Pons (tissue), 1 donor: ENCODE results near the gene CNKSR1.
A peak's percentile ranks its signal among the peaks of the same experiment; 100 is the strongest.

Source experiments
- DNase-seq: peaks from one replicate; pipeline ENCODE4 v3.0.0-alpha.2; 2016; ENCODE audit warnings: low spot score

Gene CNKSR1, protein sequence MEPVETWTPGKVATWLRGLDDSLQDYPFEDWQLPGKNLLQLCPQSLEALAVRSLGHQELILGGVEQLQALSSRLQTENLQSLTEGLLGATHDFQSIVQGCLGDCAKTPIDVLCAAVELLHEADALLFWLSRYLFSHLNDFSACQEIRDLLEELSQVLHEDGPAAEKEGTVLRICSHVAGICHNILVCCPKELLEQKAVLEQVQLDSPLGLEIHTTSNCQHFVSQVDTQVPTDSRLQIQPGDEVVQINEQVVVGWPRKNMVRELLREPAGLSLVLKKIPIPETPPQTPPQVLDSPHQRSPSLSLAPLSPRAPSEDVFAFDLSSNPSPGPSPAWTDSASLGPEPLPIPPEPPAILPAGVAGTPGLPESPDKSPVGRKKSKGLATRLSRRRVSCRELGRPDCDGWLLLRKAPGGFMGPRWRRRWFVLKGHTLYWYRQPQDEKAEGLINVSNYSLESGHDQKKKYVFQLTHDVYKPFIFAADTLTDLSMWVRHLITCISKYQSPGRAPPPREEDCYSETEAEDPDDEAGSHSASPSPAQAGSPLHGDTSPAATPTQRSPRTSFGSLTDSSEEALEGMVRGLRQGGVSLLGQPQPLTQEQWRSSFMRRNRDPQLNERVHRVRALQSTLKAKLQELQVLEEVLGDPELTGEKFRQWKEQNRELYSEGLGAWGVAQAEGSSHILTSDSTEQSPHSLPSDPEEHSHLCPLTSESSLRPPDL

DNA sequence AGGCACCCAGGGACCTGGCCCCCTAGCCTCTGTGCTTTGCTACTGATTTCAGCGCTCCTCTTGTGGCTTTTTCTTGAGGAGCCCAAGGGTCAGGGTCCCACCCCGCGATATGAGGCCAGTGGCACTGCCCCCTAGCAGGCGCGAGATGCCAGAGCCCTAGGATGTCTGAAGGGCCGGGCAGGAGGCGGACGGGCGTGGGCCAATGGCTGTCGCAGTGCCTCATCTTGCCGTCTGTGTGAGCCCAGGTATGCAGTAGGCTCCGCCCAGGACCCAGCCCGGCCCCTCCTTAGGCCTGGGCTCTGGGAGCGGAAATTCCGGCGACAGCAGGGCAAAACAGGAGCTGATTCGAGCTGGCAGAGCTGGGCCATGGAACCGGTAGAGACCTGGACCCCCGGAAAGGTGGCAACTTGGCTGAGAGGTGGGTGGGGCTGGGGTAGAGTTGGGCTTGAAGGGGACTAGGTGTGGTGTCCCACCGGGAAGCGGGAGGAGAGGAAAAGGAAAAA lies at the start of gene CNKSR1:
Gene CNKSR1 (plus strand): TSS at position 310 of the 503 bp plus-strand sequence. CDS start 57 bp downstream, at position 367.
- DNase-seq: no peak

DNA sequence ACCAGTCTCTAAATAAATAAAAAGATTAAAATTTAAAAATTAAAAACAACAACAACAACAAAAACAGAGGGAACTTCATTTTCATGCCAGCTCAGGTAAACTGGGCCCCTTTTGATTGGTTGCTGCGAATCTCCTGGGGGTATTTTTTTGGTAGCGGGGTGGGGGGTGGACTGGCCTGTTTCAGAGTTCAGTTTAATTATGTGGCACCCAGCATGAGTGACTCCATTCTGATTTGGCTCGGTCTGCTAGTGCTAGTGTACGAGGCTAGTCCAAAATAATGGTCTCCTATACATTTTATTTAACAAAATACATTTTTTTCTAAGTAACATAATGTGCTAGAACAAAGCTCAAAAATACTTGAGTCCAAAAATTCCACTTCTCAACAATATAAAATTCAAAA lies 47.5 kb upstream of the CNKSR1 start:
- DNase-seq: no peak

DNA sequence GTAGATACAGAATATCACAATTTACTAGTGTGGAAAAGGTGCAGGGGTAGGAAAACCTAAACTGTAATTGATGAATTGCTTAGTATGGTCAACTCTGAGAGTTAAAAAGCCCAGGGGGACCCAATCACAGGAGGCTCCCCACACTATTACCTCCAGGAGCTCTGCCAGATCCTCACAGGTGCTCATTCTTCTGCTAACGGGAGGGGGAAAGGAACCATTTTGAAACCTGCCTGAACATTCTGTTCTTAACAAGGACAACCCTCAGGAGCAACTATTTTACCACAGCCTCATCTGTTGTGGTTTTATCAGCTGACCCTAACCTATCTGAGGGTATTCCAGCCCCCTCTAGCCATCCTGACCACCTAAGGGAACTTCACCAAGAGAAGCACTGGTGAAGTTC lies 46.6 kb upstream of the CNKSR1 start:
- no peak for DNase-seq

DNA sequence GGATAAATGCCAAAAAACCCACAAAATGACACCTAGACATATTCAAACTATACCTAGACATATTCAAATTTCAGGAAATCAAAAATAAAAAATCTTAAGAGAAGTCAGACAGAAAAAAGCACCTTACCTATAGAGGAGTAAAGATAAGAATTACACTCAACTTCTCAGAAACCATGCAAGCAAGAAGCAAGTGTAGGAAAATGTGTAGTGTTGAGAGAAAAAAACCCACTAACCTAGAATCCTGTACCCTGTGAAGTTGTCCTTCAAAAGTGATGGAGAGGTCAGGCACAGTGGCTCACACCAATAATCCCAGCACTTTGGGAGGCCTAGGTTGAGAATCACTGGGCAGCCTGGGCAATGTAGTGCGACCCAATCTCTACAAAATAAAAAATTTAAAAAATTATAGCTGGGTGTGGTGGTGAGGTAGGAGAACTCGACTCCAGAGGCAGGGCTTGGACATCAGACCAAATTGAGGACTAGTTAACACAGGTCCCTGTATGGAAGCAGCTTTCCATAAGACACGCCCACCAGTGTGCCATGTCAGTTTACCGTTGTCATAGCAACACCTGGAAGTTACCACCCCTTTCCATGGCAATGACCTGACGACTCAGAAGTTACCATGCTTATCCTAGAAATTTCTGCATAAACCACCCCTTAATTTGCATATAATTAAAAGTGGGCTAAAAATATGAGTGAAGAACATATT lies 45.0 kb upstream of the CNKSR1 start:
- DNase-seq: no peak

- DNase-seq: no peak
These were observed 44.5 kb upstream of the CNKSR1 start for GRCh38 chr1:26132834-26133167.

DNA sequence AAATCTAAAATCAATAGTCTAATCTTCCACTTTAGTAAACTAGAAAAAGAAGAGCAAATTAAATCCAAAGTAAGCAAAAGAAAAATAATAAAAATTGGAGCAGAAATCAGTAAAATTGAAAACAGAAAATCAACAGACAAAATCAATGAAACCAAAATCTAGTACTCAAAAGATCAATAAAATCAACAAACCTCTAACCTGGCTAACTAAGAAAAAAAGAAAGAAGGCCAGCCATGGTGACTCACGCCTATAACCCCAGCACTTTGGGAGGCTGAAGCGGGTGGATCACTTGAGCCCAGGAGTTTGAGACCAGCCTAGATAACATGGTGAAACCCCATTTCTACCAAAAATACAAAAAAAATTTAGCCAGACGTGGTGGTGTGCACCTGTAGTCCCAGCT lies 42.8 kb upstream of the CNKSR1 start:
- no peak for DNase-seq

DNA sequence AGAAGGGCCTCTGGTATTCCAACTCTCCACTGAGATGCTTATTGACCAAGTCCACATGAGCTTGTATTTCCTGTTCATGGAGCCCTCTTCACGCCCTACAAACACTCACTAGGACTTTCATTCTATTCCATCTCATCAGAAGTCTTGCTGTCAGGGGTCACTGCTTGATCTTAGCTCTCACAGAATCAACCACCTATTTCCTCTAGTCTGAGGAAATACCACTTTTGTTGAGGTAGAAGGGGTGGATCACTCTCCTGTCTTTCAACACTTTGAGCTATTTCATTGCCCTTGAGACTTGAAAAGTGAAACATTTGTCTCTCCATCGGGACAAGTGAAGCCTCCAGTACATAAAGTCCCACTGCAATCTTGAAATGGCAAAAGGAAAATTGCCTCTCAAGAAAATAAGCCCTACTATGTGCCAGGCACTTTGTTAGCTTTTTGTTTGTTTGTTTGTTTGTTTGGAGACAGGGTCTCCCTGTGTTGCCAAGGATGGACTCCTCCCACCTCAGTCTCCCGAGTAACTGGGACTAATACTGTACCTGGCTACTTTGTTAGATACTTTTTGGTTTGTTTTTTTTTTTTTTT lies 38.2 kb upstream of the CNKSR1 start:
- no peak for DNase-seq

GRCh38 chr1:26142159-26142558 lies 35.1 kb upstream of the CNKSR1 start:
- DNase-seq: no peak

- DNase-seq: peak; percentile 93
These were observed 32.0 kb upstream of the CNKSR1 start for GRCh38 chr1:26145041-26145959.

GRCh38 chr1:26145960-26146294 lies 31.4 kb upstream of the CNKSR1 start:
- no peak for DNase-seq

GRCh38 chr1:26148887-26149286 lies 28.4 kb upstream of the CNKSR1 start:
- no peak for DNase-seq

- no peak for DNase-seq
These were observed 23.2 kb upstream of the CNKSR1 start for GRCh38 chr1:26153966-26154532.

GRCh38 chr1:26154750-26155149 lies 22.5 kb upstream of the CNKSR1 start:
- DNase-seq: no peak

DNA sequence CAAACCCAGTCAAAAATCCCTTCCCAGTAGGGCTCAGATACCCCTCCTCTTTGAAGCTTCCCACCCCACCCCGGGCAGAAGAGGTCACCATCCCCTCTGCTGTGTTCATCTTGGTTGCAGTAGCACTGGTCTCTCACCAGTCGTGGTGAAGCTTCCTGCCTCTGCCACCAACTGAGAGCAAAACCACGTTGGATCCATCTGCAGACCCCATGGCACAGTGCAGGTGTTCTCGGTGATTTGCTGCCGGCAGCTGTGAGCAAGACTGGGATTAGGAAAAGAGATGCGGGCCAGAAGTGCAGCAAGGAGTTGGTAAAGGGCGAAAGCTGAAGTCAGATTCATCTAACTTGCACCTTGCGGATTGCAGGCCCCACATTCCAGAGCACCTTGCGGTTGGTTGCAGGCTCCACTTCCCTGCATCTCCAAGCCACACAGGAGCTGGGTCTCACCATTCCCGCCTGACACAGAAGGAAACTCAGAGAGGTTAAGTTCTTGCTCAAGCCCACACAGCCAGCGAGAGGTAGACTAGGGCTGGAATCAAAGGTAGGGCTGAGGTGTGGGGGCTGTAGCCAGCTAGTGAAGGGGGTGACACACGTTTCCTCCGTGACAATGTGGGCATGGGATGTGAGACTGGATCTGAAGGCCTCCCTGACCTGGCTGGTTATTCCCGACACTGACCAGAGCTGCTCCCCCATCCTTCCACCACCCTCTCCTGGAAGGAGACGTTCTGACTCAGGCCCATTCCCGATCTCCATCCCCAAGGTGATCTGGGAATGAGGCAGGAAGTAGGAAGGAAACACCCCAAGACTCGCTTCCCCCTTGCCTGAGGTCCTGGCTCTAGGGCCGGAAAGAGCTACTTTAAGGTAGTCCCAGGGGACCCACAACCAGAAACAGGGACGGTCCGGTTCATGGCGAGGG lies 21.7 kb upstream of the CNKSR1 start:
- DNase-seq: no peak

GRCh38 chr1:26156285-26157038 lies 20.8 kb upstream of the CNKSR1 start:
- DNase-seq: no peak

DNA sequence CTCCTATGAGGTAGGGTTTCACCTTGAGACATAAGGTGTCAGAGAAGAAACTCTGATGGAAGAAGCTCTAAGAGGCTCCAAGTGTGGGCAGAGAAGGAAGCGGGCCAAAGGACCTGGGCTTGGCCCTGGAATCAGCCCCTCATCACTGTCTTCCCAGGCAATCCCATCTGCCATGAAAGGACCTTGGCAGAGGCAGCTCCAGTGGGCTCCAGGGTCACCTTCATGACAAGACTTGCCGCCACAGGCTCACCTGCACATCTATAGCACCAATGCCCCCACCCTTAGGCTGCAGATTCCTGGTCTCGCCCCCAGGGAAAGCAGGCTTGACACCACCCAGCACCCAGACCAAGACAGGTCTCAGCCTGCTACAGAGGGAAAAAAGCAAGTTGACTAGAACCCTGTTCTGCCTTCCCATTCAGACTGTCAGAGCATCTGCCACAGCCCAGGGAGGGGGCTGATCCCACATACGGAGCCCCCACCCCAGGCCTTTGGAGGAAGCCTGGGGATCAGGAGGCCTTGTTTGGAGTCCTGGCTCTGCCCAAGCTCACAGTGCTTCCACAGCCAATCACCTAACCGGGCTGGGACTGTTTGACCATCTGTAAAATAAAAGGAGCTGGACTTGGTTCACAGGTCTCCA lies 18.9 kb upstream of the CNKSR1 start:
- no peak for DNase-seq

DNA sequence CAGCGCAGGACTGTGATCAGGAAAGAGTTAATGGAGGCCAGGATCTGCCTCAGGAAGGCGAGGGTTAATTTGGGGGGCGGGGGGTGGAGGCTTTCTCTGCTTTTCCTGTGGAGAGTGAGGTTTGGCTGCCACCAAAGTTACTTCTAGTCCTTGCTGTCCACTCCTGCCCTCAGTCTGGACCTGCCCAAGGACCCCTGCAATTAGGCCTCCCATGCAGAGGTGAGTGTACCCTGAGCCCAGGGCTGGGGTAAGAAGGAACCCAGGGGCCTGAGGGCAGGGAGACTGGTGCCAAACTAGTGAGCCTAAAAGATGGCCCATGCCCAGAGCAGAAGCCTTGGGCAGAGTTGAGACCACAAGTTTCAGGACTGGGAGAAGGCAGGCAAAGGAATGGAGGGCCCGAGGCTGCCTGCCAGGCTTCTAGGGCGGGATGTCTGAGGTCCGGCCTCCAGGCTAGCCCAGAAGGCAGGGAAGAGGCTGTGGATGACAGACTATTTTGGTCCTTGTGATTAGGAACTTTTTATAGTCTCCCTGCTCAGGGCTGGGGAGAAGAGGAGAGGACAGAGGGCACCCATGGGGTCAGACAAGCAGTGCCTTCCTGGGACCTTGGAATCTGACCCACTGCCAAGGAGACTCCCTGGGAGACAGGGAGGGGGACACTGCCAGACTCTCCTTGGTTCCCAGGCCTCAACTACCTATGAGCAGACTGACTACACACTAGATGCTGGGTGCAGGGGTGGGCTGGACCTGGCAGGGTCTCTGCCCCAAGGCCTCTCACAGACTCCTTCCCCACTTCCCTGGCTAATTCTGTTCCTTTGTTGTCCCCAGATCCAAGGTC lies 18.2 kb upstream of the CNKSR1 start, which contains the start of gene FAM110D:
Gene FAM110D (plus strand): TSS at position 172 of the 835 bp plus-strand sequence. CDS start 2,213 bp downstream, outside the sequence.
- DNase-seq: no peak

GRCh38 chr1:26159743-26160039 lies 17.6 kb upstream of the CNKSR1 start:
- no peak for DNase-seq
